Activated CD4-positive, alpha-beta T cell treated with anti-CD3 and anti-CD28 coated beads, Interleukin-2, amount 50 U/mL, for 4 hours (primary cell): Measurements from ENCODE around the gene PLCB4.

Experiments used
- DNase-seq, 2 experiments: peaks; one replicate each; pipeline ENCODE4 v3.0.0-alpha.2; 2020

The PLCB4 gene

GRCh38 chr20:9230406-9230805, 161.5 kb downstream of the PLCB4 start:
- no peak for DNase-seq

GRCh38 chr20:9233804-9234203, 164.9 kb downstream of the PLCB4 start:
- no peak for DNase-seq

- no peak for DNase-seq
These were observed 166.6 kb downstream of the PLCB4 start for GRCh38 chr20:9235518-9235917.

GRCh38 chr20:9236458-9236857, 167.6 kb downstream of the PLCB4 start:
- DNase-seq = no peak

GRCh38 chr20:9241232-9241692, 172.4 kb downstream of the PLCB4 start:
- DNase-seq = no peak

GRCh38 chr20:9241721-9242427, 173.0 kb downstream of the PLCB4 start:
- DNase-seq = no peak

GRCh38 chr20:9243986-9244385, 175.1 kb downstream of the PLCB4 start:
- DNase-seq = no peak

- no peak for DNase-seq
These were observed 175.9 kb downstream of the PLCB4 start for GRCh38 chr20:9244811-9245210.

GRCh38 chr20:9246731-9247130, 177.8 kb downstream of the PLCB4 start:
- no peak for DNase-seq

GRCh38 chr20:9250511-9250910, 181.6 kb downstream of the PLCB4 start:
- no peak for DNase-seq

GRCh38 chr20:9253006-9253539, 184.2 kb downstream of the PLCB4 start:
- DNase-seq = no peak

- no peak for DNase-seq
These were observed 186.3 kb downstream of the PLCB4 start for GRCh38 chr20:9255171-9255570.

GRCh38 chr20:9256393-9256792, 187.5 kb downstream of the PLCB4 start:
- no peak for DNase-seq

- DNase-seq = no peak
These were observed 190.0 kb downstream of the PLCB4 start for GRCh38 chr20:9258901-9259300.

- DNase-seq = no peak
These were observed 191.1 kb downstream of the PLCB4 start for GRCh38 chr20:9260027-9260426.

GRCh38 chr20:9261781-9262180, 192.9 kb downstream of the PLCB4 start:
- DNase-seq = no peak

- no peak for DNase-seq
These were observed 193.8 kb downstream of the PLCB4 start for GRCh38 chr20:9262653-9263194.

- DNase-seq = no peak
These were observed 200.5 kb downstream of the PLCB4 start for GRCh38 chr20:9269280-9269971.

GRCh38 chr20:9270831-9271230, 201.9 kb downstream of the PLCB4 start:
- no peak for DNase-seq

GRCh38 chr20:9276966-9277468, 208.1 kb downstream of the PLCB4 start:
- DNase-seq = no peak

- no peak for DNase-seq
These were observed 211.1 kb downstream of the PLCB4 start for GRCh38 chr20:9279918-9280401.

- no peak for DNase-seq
These were observed 211.8 kb downstream of the PLCB4 start for GRCh38 chr20:9280666-9281065.

- no peak for DNase-seq
These were observed 212.9 kb downstream of the PLCB4 start for GRCh38 chr20:9281803-9282202.

- no peak for DNase-seq
These were observed 216.7 kb downstream of the PLCB4 start for GRCh38 chr20:9285617-9286016.
